Measurements from ENCODE around the gene SPDYE3. TPM values are rescaled to one million over a fixed set of nuclear protein-coding genes. Genes with fewer than 3 reads are reported as not detected.
A peak's percentile ranks its signal among the peaks of the same experiment; 100 is the strongest.
"Not testable (repeated sequence)": the region's sequence is repeated elsewhere in the genome, so short reads cannot be mapped to it uniquely, and the experiment has no call there.

Gene SPDYE3, protein sequence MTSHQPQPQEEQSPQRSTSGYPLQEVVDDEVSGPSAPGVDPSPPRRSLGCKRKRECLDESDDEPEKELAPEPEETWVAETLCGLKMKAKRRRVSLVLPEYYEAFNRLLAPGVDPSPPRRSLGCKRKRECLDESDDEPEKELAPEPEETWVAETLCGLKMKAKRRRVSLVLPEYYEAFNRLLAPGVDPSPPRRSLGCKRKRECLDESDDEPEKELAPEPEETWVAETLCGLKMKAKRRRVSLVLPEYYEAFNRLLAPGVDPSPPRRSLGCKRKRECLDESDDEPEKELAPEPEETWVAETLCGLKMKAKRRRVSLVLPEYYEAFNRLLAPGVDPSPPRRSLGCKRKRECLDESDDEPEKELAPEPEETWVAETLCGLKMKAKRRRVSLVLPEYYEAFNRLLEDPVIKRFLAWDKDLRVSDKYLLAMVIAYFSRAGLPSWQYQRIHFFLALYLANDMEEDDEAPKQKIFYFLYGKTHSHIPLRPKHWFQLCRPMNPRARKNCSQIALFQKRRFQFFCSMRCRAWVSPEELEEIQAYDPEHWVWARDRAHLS
- not detected in 2 replicates for total RNA-seq (2014; rRNA removed; shearing (Covaris generic))
- not detected in 2 replicates for polyA plus RNA-seq (2014; cell fraction: nucleus; rRNA removed)

DNA sequence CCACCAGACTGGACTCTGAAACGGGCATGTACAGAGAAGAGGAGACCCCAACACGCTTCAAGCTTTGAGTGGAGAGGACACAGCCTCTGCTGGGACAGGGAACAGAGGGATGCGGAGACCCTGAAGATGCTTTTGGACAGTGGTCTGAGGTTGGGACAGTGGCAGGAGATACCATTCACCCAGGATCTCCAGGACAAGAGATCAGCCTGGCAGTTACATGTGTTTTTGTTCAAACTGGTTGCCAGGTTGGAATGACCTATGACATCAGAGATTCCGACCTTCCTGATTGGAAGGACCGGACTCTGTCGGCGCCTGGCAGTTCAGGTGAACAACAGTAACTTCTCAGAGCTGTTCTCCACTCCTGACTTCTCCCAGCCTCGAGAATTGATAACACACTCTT, at the start of gene SPDYE3:
Gene SPDYE3 (plus strand): TSS at position 301 of the 400 bp plus-strand sequence. CDS start 184 bp downstream, outside the sequence.
- DNase-seq (ENCODE audit: extremely low read depth, low read depth): not testable (repeated sequence)

DNA sequence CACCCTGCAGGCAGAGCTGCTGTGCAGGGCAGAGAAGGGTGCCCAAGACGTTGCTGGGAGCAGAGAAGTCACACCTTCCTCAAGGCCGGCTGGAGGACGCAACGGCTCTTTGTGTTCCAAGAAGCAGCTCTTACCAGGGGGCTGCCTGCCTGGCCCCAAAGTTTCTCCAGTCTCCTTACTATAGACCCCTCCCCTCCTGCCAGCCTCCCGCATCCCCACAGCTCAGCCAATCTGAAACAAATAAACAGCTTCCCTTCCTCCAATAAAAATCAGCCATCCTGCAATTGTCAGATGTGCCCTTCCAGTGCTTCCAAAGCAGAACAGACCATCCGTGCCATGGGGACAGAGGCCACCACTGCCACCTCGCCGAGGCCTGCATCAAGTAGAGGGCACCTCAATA, 47.5 kb upstream of the SPDYE3 start:
- DNase-seq (ENCODE audit: extremely low read depth, low read depth): not testable (repeated sequence)

DNA sequence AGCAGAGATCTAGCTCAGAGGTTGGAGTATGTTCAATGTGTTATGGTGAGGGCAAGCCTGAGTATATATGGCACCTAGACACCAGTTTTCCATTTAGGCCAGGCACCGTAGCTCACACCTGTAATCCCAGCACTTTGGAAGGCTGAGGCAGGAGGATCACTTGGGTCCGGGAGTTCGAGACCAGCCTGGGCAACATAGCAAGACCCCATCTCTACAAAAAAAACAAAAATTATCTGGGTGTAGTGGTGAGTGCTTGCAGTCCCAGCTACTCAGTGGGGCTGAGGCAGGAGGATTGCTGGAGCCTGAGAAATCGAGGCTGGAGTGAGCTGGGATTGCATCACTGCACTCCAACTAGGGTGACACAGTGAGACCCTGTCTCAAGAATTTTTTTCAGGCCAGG, 44.6 kb upstream of the SPDYE3 start:
- not testable (repeated sequence) for DNase-seq (ENCODE audit: extremely low read depth, low read depth)

DNA sequence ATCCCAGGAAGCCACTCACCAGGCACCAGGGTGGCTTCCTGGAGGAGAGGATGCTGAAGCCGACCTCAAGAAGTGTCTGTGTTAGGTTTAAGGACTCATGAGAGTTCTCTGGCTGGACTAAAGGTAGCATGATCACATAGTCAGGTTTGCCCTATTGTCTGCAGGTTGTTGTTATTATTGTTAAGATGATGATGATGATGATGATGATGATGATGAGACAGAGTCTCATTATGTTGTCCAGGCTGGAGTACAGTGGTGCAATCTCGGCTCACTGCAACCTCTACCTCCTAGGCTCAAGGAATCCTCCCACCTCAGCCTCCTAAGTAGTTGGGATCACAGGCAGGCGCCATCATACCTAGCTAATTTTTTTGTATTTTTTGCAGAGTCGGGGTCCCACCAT, 43.3 kb upstream of the SPDYE3 start:
- DNase-seq (ENCODE audit: extremely low read depth, low read depth): not testable (repeated sequence)

DNA sequence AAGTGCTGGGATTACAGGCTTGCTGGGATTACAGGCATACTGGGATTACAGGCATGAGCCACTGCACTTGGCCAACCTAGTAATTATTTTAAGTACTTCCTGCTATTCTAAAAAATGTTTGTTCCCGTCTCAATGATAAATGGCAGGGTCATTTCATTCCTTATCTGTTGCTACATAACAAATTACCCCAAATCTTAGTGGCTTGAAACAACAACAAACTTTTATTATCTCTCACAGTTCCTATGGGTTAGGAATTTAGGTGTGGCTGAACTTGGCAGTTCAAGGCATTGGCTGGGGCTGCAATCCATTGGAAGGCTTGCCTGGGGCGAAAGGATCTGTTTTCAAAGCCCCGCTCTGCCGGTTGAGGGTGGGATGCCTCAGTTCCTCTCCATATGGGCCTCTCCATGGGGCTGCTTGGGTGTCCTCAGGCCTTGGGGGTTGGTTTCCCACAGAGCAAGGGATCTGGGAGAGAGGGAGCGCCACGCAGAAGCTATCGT, 42.8 kb upstream of the SPDYE3 start:
- not testable (repeated sequence) for DNase-seq (ENCODE audit: extremely low read depth, low read depth)

DNA sequence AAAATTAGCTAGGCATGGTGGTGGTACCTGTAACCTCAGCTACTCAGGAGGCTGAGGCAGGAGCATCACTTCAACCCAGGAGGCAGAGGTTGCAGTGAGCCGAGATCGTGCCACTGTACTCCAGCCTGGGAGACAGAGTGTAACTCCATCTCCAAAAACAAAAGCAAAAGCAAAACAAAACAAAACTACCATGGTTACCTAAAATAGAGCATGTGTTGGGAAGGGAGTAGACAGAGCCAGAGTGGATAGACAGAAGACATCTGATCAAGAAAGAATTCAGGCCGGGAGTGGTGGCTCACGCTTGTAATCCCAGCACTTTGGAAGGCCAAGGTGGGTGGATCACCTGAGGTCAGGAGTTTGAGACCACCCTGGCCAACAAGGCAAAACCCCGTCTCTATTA, 41.7 kb upstream of the SPDYE3 start:
- DNase-seq (ENCODE audit: extremely low read depth, low read depth): not testable (repeated sequence)

DNA sequence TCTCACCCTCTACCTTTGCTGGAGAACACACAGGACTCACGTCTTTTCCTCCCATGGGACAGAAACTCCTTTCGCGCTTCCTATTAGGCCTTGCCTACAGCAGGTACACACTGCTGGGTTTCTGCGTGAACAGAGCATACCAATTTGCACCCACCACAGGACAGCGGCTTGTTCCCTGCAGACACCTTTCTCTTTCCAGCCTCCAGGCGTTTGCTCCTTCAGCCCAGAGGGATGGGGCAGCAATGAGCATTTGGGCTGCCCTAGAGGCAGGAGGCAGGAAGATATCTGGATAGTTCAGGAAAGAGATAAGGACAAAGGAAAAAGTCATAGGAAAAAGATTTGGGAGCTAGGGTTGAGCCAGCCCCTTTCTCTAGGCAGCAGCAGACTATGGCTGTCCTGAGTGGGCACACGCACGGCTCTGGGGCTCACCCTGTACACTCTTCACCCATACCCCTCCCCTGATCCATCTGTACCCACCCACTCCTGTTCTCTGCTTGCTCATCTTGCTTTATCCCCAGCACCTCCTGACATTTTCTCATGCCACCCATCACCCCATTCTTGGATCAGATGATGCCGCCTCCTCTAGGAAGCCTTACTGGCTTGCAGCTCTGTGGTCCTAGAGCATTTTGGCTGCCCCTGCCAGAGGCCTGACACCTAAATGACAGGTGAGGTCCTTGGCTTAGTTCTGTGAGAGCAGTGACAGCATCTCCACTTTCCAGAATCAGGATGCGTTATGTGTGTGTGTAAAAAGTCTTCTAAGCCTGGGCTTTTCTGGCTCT, 40.7 kb upstream of the SPDYE3 start:
- DNase-seq (ENCODE audit: extremely low read depth, low read depth): no peak

DNA sequence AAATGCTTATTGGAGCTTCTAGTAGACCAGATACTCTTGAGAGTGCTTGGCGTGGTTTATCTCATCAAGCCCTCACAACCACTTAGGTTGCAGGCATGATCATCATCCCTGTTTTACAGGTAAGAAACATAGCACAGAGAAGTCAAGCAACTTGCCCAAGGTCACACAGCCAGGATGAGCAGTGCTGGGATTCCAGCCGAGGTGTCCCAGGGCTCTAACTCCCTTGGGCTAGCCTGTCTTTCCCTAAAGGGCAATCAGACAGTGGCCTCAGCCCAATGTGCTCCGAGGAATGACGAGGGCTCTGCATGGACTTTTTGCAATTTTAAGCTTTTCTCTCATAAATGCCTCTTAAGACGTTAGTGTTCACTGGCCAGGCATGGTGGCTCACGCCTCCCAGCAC, 39.9 kb upstream of the SPDYE3 start:
- DNase-seq (ENCODE audit: extremely low read depth, low read depth): no peak

DNA sequence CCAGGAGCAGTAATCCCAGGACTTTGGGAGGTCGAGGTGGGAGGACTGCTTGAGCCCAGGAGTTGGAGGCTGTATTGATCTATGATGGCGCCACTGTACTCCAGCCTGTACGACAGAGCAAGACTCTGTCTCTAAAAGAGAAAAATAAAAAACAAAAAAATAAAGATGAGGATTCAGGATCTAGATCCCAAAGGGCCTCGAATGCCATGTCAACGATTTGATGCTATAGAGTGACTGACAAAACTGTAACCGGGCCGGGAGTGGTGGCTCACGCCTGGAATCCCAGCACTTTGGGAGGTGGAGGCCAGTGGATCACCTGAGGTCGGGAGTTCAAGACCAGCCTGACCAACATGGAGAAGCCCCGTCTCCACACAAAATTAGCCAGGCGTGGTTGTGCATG, 38.6 kb upstream of the SPDYE3 start:
- not testable (repeated sequence) for DNase-seq (ENCODE audit: extremely low read depth, low read depth)

DNA sequence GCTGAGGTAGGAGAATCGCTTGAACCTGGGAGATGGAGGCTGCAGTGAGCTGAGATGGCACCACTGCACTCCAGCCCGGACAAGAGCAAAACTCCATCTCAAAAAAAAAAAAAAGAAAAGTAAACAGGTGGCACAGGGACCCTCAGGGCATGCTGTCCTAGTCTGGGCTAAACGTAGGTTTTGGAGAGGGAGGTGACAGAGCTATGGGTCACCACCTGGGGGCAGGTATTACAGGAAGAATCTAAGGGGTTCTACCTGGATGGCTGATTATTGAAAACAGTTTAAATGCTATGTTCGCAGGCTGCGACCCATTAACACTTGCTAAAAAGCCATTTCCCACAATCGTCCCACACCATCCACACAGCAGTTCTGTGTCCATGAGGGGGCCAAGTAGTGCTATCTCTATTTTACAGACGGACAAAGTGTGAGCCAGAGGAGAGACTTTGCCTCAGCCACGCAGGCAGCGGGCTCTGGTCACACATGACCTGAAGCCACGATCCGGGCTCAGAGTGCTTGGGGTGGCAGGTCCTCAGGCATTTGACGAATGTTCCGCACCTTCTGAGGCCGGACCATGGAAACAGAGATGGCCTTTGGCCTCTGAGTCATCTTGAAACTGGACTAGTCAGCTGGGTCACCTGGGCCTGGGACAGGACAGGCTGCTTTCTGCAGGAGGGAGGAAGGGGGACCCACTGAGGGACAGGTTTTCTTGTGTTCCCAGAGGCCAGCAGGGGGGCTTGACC, 38.0 kb upstream of the SPDYE3 start:
- DNase-seq (ENCODE audit: extremely low read depth, low read depth): not testable (repeated sequence)

DNA sequence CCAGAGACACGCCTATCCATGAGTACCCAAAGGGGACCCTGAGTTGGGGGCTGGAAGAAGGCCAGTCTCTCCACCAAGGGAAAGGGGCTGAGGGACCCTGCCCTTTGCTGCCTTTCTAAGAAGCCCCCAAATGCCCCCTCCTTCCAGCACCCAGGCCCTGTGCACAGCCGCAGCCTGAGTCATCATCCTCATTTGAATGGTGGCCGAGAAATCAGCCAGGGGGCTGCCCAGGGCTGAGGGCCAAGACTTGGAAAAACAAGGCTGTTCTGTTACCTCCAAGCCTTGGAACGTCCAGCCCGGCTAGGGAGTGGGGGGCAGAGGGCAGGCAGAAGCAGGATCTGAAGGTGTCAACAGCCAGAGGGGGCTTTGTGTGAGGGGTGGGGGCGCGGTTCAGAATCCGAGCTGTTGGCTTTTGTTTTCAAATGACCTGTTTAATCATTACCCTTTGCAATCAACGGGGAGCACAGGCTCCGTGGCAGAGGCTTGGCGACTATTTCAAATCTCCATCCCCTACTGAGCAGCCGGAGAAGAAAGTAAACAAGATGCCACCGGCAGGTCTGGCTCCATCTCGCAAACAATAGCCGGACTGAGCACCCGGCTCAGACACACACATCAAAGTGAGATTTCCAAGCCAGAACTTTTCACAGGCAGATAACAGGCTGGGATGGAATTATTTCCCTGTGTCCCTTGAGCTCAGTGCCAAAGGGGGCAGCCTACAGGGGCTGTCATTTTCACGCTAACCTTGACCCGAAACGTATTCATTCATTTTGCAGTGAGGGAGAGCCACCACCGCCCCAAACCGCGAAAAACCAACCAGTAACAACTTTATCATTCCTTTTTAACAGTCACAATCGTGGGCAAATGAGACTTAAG, 37.2 kb upstream of the SPDYE3 start:
- not testable (repeated sequence) for DNase-seq (ENCODE audit: extremely low read depth, low read depth)

DNA sequence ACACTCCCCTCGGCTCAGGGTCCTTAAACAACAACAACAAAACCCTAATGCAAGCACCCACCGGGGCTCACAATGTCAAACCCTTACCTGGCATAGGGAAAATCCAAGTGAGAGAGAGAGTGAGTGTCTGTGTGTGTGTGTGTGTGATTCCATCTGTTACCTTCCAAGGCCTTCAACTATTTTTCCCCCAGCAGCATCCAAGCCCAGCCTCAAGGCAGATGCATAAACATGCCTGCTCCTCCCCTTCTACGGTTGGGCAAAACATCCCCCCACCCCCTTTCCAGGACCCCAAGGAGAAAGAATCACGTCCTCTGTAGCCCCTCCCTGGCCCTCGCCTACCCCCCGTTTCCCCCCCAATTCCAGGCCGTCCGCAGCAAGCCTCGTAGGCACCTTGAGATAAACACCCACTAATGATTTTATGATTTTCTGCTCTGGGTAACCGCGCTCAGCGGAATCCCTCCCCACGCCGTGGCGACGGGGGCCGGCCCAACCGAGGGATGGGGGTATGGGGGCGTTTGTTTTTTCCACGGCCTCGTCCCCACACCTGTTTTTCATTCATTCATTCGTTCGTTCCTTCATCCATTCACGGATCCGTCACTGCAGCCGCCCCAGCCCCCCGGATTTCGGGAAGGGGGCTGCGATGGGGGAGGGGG, 36.4 kb upstream of the SPDYE3 start:
- DNase-seq (ENCODE audit: extremely low read depth, low read depth): not testable (repeated sequence)

DNA sequence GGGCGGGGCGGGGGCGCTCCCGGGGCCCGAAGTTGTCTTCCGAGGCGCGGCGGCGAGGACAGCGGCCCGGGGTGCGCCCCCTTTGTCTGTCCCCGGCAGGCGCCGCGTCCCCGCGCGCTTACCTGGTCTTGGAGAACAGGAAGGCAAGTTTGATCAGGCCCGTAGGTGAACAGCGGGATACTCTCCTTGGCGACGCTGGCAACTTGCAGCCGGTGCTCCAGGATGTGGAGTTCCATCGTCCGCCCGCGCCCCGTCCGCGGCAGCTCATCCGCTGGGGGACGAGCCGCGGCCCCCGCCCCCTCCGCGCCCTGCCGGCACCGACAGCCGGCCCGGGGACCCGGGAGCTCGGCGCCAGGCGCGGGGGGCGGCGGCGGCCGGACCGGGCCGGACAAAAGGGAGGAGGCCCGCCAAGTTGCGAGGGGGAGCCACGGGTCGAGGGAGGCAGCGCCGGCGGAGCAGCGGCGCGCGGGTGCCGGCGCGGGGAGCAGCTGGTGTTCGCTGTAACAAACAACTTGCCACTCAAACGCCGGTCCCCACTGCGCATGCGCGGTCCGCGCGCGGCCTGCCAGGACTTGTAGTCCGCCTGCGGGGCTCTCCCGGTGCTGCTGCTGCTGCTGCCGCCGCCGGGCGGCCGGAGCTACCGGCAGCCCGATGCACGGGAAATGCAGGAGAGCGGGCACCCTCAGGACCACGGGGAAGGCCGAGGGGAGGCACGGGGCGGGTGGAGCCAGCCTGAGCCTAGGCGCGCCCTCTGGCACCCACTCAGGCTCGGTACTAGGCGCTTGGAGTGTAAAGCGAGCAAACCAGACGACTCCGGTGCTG, 35.6 kb upstream of the SPDYE3 start:
- peak; percentile 93 for DNase-seq (ENCODE audit: extremely low read depth, low read depth)

DNA sequence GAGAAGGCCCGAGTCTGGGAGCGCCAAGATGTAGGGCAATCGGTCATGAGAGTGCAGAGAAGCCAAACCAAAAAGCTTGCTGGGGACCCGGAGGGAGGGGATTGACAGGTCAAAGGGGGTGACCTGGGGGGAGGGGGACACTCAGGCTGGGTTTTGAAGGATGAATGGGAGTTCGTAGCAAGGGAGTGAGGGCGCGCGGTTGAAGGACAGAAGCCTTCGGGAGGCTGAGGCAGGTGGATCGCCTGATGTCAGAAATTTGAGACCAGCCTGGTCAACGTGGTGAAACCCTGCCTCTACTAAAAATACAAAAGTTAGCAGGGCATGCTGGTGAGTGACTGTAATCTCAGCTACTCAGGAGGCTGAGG, 35.0 kb upstream of the SPDYE3 start:
- DNase-seq (ENCODE audit: extremely low read depth, low read depth): not testable (repeated sequence)

DNA sequence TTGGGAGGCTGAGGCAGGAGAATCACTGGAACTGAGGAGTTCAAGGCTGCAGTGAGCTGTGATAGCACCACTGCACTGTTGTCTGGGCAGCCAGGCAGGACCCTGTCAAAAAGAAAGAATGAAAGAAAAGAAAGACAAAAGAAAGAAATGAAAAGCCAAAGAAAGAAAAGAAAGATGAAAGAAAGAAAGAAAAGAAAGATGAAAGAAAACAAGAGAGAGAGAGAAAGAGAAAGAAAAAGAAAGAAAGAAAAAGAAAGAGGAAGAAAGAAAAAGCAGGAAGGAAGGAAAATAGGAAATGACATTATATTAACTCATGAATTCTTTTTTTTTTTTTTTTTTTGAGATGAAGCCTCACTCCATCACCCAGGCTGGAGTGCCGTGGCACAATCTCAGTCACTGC, 32.4 kb upstream of the SPDYE3 start:
- no peak for DNase-seq (ENCODE audit: extremely low read depth, low read depth)

DNA sequence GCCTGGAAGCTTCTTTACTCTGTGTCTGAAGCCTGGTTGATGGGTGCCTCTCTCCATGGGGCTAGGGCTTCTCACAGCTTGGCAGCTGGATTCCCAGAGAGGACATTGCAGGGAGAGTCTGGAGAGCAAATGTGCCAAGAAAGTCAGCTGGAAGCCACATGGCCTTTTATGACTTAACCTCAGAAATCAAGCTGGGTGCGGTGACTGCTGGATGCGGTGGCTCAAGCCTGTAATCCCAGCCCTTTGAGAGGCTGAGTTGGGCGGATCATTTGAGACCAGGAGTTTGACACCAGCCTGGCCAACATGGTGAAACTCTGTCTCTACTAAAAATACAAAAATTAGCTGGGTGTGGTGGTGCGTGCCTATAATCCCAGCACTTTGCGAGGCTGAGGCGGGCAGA, 31.4 kb upstream of the SPDYE3 start:
- DNase-seq (ENCODE audit: extremely low read depth, low read depth): not testable (repeated sequence)

DNA sequence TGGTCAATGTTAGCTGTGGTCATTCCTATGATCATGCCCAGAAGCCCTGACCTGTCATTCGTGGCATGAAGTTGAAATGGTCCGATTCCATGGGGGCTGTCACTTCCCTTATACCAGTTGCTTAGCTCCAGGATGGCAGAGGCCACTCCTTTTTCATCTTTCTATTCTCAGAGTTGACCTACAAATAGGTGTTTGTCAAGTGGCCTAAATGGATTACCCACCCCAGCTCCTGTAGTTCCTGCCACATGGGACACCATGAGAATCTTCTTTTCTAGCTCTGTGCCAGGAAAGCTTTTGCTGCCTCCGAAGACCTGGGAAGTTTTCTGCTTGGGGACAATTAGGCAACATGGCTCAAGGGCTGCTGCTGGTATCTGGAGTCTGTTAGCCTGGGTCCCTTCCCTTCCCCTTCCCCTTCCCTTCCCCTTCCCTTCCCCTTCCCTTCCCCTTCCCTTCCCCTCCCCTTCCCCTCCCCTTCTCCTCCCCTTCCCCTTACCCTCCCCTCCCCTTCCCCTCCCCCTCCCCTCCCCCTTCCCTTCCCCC, 25.4 kb upstream of the SPDYE3 start:
- not testable (repeated sequence) for DNase-seq (ENCODE audit: extremely low read depth, low read depth)

DNA sequence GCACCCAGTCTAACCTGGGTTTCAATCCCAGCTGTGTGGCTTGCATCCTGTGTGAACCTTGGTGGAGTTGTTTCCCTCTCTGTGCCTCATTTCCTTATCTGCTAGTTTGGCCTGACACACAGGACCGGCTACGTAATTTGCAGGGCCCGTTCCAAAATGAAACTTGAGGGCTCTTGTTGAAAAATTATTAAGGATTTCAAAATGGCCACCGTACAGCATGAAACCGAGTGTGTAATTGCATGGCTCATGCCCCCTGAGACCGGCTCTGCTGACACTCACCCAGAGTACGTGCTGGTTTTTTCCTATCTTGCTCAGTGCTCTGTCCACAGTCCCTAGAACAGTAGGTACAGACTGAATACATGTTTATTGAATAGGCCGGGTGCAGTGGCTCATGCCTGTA, 24.4 kb upstream of the SPDYE3 start:
- not testable (repeated sequence) for DNase-seq (ENCODE audit: extremely low read depth, low read depth)

All from NCI-H460 (cell line).